COLO668 (cell line): ENCODE data around the gene STXBP5.
"Not testable (repeated sequence)": the region's sequence is repeated elsewhere in the genome, so short reads cannot be mapped to it uniquely, and the experiment has no call there.

Source experiments
- DNase-seq: peaks from one replicate; lab custom pipeline; 2025; ENCODE audit not compliant: unreplicated experiment; lab: John Stamatoyannopoulos, UW

The STXBP5 gene

GRCh38 chr6:147244832-147245231 is 40.6 kb downstream of the STXBP5 start:
- no peak for DNase-seq

GRCh38 chr6:147245693-147246092 is 41.5 kb downstream of the STXBP5 start:
- DNase-seq = no peak

- no peak for DNase-seq
Measured at GRCh38 chr6:147246853-147247635, 42.8 kb downstream of the STXBP5 start.

GRCh38 chr6:147248859-147249258 is 44.6 kb downstream of the STXBP5 start:
- DNase-seq = no peak

- DNase-seq = no peak
Measured at GRCh38 chr6:147251072-147251471, 46.9 kb downstream of the STXBP5 start.

GRCh38 chr6:147254929-147255473 is 50.8 kb downstream of the STXBP5 start:
- not testable (repeated sequence) for DNase-seq

GRCh38 chr6:147255948-147256674 is 51.9 kb downstream of the STXBP5 start:
- DNase-seq = no peak

- no peak for DNase-seq
Measured at GRCh38 chr6:147257760-147258159, 53.5 kb downstream of the STXBP5 start.

- no peak for DNase-seq
Measured at GRCh38 chr6:147260091-147260490, 55.9 kb downstream of the STXBP5 start.

- no peak for DNase-seq
Measured at GRCh38 chr6:147262946-147263345, 58.7 kb downstream of the STXBP5 start.

GRCh38 chr6:147266821-147267220 is 62.6 kb downstream of the STXBP5 start:
- DNase-seq = no peak

GRCh38 chr6:147267658-147268057 is 63.4 kb downstream of the STXBP5 start:
- no peak for DNase-seq

GRCh38 chr6:147268254-147268653 is 64.0 kb downstream of the STXBP5 start:
- DNase-seq = no peak

GRCh38 chr6:147274012-147274411 is 69.8 kb downstream of the STXBP5 start:
- no peak for DNase-seq

GRCh38 chr6:147274776-147275175 is 70.6 kb downstream of the STXBP5 start:
- DNase-seq = no peak

GRCh38 chr6:147278891-147279290 is 74.7 kb downstream of the STXBP5 start:
- DNase-seq = no peak

GRCh38 chr6:147279427-147279826 is 75.2 kb downstream of the STXBP5 start:
- no peak for DNase-seq

- no peak for DNase-seq
Measured at GRCh38 chr6:147281895-147282565, 77.8 kb downstream of the STXBP5 start.

- DNase-seq = no peak
Measured at GRCh38 chr6:147282566-147282959, 78.3 kb downstream of the STXBP5 start.

- no peak for DNase-seq
Measured at GRCh38 chr6:147283460-147283859, 79.2 kb downstream of the STXBP5 start.

GRCh38 chr6:147285087-147285855 is 81.1 kb downstream of the STXBP5 start:
- no peak for DNase-seq
